Trophoblast cell (in vitro differentiated cells and primary cell): ENCODE results near the gene CDC42BPB.

Source experiments
- DNase-seq, 2 donors: peaks; one replicate each; pipeline ENCODE4 v3.0.0-alpha.2; 2016
- H2AFZ ChIP-seq: 2 replicates; pipeline ENCODE4 v1.6.1; 2013; ENCODE audit warnings: low read length, moderate library complexity, mild to moderate bottlenecking; ENCODE audit not compliant: insufficient read depth, poor library complexity
- H2AK5ac ChIP-seq: 2 replicates; pipeline ENCODE4 v1.6.1; 2013; ENCODE audit warnings: mild to moderate bottlenecking, low read length
- H2BK120ac ChIP-seq: 2 replicates; pipeline ENCODE4 v1.6.1; 2013; ENCODE audit warnings: low read length, mild to moderate bottlenecking, moderate library complexity; ENCODE audit not compliant: insufficient read depth, poor library complexity
- H2BK12ac ChIP-seq: 2 replicates; pipeline ENCODE4 v1.6.1; 2013; ENCODE audit warnings: mild to moderate bottlenecking, low read length, moderate library complexity
- H2BK5ac ChIP-seq: 2 replicates; pipeline ENCODE4 v1.6.1; 2013; ENCODE audit warnings: low read length, low read depth, moderate library complexity, mild to moderate bottlenecking; ENCODE audit not compliant: poor library complexity
- H3K14ac ChIP-seq: 2 replicates; pipeline ENCODE4 v1.6.1; 2013; ENCODE audit warnings: mild to moderate bottlenecking, low read length
- H3K18ac ChIP-seq: 2 replicates; pipeline ENCODE4 v1.6.1; 2013; ENCODE audit warnings: mild to moderate bottlenecking, low read length
- H3K23ac ChIP-seq: 2 replicates; pipeline ENCODE4 v1.6.1; 2013; ENCODE audit warnings: low read length
- H3K27ac ChIP-seq: 2 replicates; pipeline ENCODE4 v1.5.1; 2013; ENCODE audit warnings: low read depth, mild to moderate bottlenecking, inconsistent platforms, low read length, moderate library complexity
- H3K27me3 ChIP-seq: 2 replicates; pipeline ENCODE4 v1.6.1; 2013; ENCODE audit warnings: inconsistent platforms, mild to moderate bottlenecking, low read length, moderate library complexity; ENCODE audit not compliant: insufficient read depth
- H3K36me3 ChIP-seq, 2 experiments: 1 replicate in 1 of 2; 2 replicates in 1 of 2; pipeline ENCODE4 v1.6.1; 2013; ENCODE audit warnings: low read length in 2 of 2, mild to moderate bottlenecking in 2 of 2, moderate library complexity in 1 of 2; ENCODE audit not compliant: insufficient read depth in 2 of 2, control insufficient read depth in 1 of 2
- H3K4ac ChIP-seq: 2 replicates; pipeline ENCODE4 v1.6.1; 2013; ENCODE audit warnings: low read depth, mild to moderate bottlenecking, low read length, moderate library complexity
- H3K4me1 ChIP-seq, 2 experiments: 1 replicate in 1 of 2; 2 replicates in 1 of 2; pipeline ENCODE4 v1.6.1; 2013; ENCODE audit warnings: low read length in 2 of 2, mild to moderate bottlenecking in 2 of 2, moderate library complexity in 1 of 2; ENCODE audit not compliant: insufficient read depth in 2 of 2, control insufficient read depth in 1 of 2
- H3K4me2 ChIP-seq: 2 replicates; pipeline ENCODE4 v1.6.1; 2013; ENCODE audit warnings: inconsistent platforms, mild to moderate bottlenecking, low read length, moderate library complexity
- H3K4me3 ChIP-seq: 2 replicates; pipeline ENCODE4 v1.5.1; 2013; ENCODE audit warnings: mild to moderate bottlenecking, low read depth, low read length, inconsistent platforms
- H3K79me1 ChIP-seq: one replicate; pipeline ENCODE4 v1.6.1; 2013; ENCODE audit warnings: low read length
- H3K79me2 ChIP-seq: 2 replicates; pipeline ENCODE4 v1.6.1; 2013; ENCODE audit warnings: low read length, mild to moderate bottlenecking; ENCODE audit not compliant: control insufficient read depth, insufficient read depth, poor library complexity
- H3K9ac ChIP-seq: 2 replicates; pipeline ENCODE4 v1.6.1; 2013; ENCODE audit warnings: mild to moderate bottlenecking, low read length
- H3K9me3 ChIP-seq: 2 replicates; pipeline ENCODE4 v1.6.1; 2013; ENCODE audit warnings: low read depth, mild to moderate bottlenecking, control low read depth, inconsistent platforms, low read length; ENCODE audit not compliant: insufficient read depth
- H4K12ac ChIP-seq: 2 replicates; pipeline ENCODE4 v1.6.1; 2013; ENCODE audit warnings: low read depth, mild to moderate bottlenecking, low read length, moderate library complexity
- H4K8ac ChIP-seq: 2 replicates; pipeline ENCODE4 v1.6.1; 2013; ENCODE audit warnings: low read depth, mild to moderate bottlenecking, low read length, moderate library complexity
- H4K91ac ChIP-seq: one replicate; pipeline ENCODE4 v1.6.1; 2013; ENCODE audit warnings: low read depth, mild to moderate bottlenecking, low read length, moderate library complexity
- WGBS: extraction: QIAGEN DNeasy Blood & Tissue Kit; methylation state at CpG from one replicate; pipeline ENCODE4 v1.1.7; 2013; ENCODE audit warnings: missing lambda C conversion rate; ENCODE audit not compliant: insufficient read length, insufficient coverage; ENCODE audit errors: extremely low coverage; 5-methylcytosine and 5-hydroxymethylcytosine counted together

CDC42BPB gene

DNA sequence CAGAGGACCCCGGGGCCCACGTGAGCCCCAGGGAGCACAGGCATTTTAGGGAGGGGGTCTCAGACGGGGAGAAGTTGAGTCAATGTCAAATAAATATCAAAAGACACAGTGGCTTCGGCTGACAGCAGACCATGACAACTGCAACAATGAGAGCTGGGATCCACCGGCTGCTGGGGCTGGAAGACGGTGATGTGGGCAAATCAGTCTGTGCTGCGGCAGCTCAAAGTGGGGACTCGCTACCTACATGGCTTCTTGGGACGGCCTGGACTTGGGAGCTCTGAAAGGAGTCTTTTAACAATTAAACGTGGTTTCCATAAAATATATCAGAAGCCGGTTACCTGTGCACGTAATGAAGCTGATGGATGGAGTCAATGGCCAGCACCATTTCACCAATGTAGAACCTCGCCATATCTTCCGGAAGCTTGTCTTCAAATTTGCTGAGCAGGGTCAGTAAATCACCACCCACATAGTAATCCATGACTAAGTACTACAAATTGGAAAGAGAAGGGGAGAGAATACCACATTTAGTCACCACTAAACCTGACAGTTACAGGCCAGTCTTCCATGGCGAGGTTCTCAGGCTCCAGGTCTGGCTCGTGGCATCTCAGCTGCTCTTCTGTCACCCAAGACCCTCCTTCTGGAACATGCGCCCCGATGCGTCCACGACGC lies 58.0 kb downstream of the CDC42BPB start:
- H2BK5ac ChIP-seq, result no peak overlapping the region
- peaks cover 2% of the 10 kb centered on the region for H3K9me3 ChIP-seq
- peaks cover 60 to 64% of the 10 kb centered on the region in 2 experiments for H3K36me3 ChIP-seq
- no peaks in the 10 kb centered on the region for H3K4me1 ChIP-seq
- H4K12ac ChIP-seq, result no peak overlapping the region
- H3K18ac ChIP-seq, result no peak overlapping the region
- no peak overlapping the region for H3K4me2 ChIP-seq
- no peak overlapping the region for H2AFZ ChIP-seq
- no peak overlapping the region for H2BK120ac ChIP-seq
- no peak overlapping the region for H3K9ac ChIP-seq
- H3K14ac ChIP-seq, result no peak overlapping the region
- no peak overlapping the region for H2AK5ac ChIP-seq
- H3K4me3 ChIP-seq, result no peak overlapping the region
- H4K91ac ChIP-seq, result no peak overlapping the region
- no peak overlapping the region for H3K4ac ChIP-seq
- H4K8ac ChIP-seq, result no peak overlapping the region
- DNase-seq, result no peak
- H3K23ac ChIP-seq, result no peak overlapping the region
- H3K27ac ChIP-seq, result no peak overlapping the region
- WGBS, result no CpG with 5 or more reads among the region's 21 CpGs
- no peaks in the 10 kb centered on the region for H3K79me2 ChIP-seq
- H3K79me1 ChIP-seq, result no peaks in the 10 kb centered on the region
- H3K27me3 ChIP-seq, result no peaks in the 10 kb centered on the region
- H2BK12ac ChIP-seq, result no peak overlapping the region

- H2BK120ac ChIP-seq, result no peak overlapping the region
- H3K4me2 ChIP-seq, result no peak overlapping the region
- WGBS, result no CpG with 5 or more reads among the region's 6 CpGs
- peaks cover 2% of the 10 kb centered on the region for H3K9me3 ChIP-seq
- H3K4me1 ChIP-seq, result no peaks in the 10 kb centered on the region
- no peak overlapping the region for H3K23ac ChIP-seq
- no peak overlapping the region for H3K9ac ChIP-seq
- no peak overlapping the region for H3K4me3 ChIP-seq
- peaks cover 60 to 61% of the 10 kb centered on the region in 2 experiments for H3K36me3 ChIP-seq
- H3K27ac ChIP-seq, result no peak overlapping the region
- H3K27me3 ChIP-seq, result no peaks in the 10 kb centered on the region
- H2AFZ ChIP-seq, result no peak overlapping the region
- no peak overlapping the region for H3K18ac ChIP-seq
- H4K91ac ChIP-seq, result no peak overlapping the region
- DNase-seq, result no peak
- H2AK5ac ChIP-seq, result no peak overlapping the region
- H2BK12ac ChIP-seq, result no peak overlapping the region
- H3K4ac ChIP-seq, result no peak overlapping the region
- no peaks in the 10 kb centered on the region for H3K79me2 ChIP-seq
- H3K79me1 ChIP-seq, result no peaks in the 10 kb centered on the region
- H2BK5ac ChIP-seq, result no peak overlapping the region
- no peak overlapping the region for H3K14ac ChIP-seq
- no peak overlapping the region for H4K12ac ChIP-seq
- no peak overlapping the region for H4K8ac ChIP-seq
Observed at GRCh38 chr14:102998393-102998792, 59.0 kb downstream of the CDC42BPB start.

DNA sequence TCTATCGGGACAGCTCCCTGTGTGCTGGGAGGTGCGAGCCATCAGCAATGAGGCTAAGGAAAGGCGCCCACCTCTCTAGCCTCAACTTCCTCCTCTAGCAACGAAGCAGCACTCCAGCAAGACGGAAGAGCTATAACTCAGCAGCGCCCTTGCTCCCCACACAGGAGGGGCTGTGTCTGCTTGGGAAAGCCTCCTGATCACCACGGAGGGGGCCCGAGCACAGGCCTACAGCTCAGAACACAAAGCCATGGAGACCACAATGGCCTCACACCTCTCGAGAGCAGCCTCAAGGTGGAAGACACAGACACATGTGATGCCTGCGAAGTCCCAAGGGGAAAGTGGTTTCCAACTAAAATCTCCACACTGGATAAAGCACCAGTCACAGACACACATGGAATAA lies 60.4 kb downstream of the CDC42BPB start:
- Histone ChIP-seq H2BK120ac (no peak overlapping the region), H4K8ac (no peak overlapping the region), H3K23ac (no peak overlapping the region), H3K79me2 (no peaks in the 10 kb centered on the region), H2AFZ (no peak overlapping the region), H3K18ac (no peak overlapping the region), H3K27ac (no peak overlapping the region), H4K91ac (no peak overlapping the region), H3K4me3 (no peak overlapping the region), H3K4ac (no peak overlapping the region), H2BK5ac (no peak overlapping the region), H3K79me1 (no peaks in the 10 kb centered on the region), H3K4me1 (no peaks in the 10 kb centered on the region), H3K4me2 (no peak overlapping the region), H3K9me3 (peaks cover 4% of the 10 kb centered on the region), H3K14ac (no peak overlapping the region), H2BK12ac (no peak overlapping the region), H3K27me3 (no peaks in the 10 kb centered on the region), H4K12ac (no peak overlapping the region), H3K36me3 (peaks cover 53 to 56% of the 10 kb centered on the region in 2 experiments), H3K9ac (no peak overlapping the region), H2AK5ac (no peak overlapping the region)
- DNase-seq, result no peak
- WGBS, result no CpG with 5 or more reads among the region's 10 CpGs

GRCh38 chr14:102994689-102995088 lies 62.7 kb downstream of the CDC42BPB start:
- Histone ChIP-seq H3K9me3 (peaks cover 4% of the 10 kb centered on the region), H3K23ac (peak overlapping the region; percentile 58), H4K8ac (no peak overlapping the region), H3K27me3 (no peaks in the 10 kb centered on the region), H3K18ac (no peak overlapping the region), H3K9ac (no peak overlapping the region), H2BK5ac (no peak overlapping the region), H3K14ac (no peak overlapping the region), H4K12ac (no peak overlapping the region), H2BK120ac (no peak overlapping the region), H4K91ac (no peak overlapping the region), H3K4ac (no peak overlapping the region), H2AK5ac (no peak overlapping the region), H3K4me2 (no peak overlapping the region), H3K79me2 (no peaks in the 10 kb centered on the region), H3K4me3 (no peak overlapping the region), H3K4me1 (no peaks in the 10 kb centered on the region), H3K27ac (no peak overlapping the region), H2BK12ac (no peak overlapping the region), H3K79me1 (no peaks in the 10 kb centered on the region), H3K36me3 (peaks cover 41 to 47% of the 10 kb centered on the region in 2 experiments), H2AFZ (no peak overlapping the region)
- no peak for DNase-seq
- WGBS, result no CpG with 5 or more reads among the region's 4 CpGs
